Keratinocyte (primary cell): ENCODE data around the gene CCER1. TPM values are rescaled to one million over a fixed set of nuclear protein-coding genes. Genes with fewer than 3 reads are reported as not detected.

Experiments used
- DNase-seq: peaks from one replicate; pipeline ENCODE4 v3.0.0-alpha.2; 2011; ENCODE audit warnings: low read depth, missing footprints, low spot score
- FAIRE-seq: peaks from 2 replicates; lab custom pipeline; 2011; peaks lifted over from hg19 to GRCh38; lab: Jason Lieb, UNC
- H2AFZ ChIP-seq: 2 replicates; pipeline ENCODE4 v1.6.0; 2012; ENCODE audit warnings: low read length, control low read depth, inconsistent platforms; ENCODE audit not compliant: control insufficient read depth
- H3K27ac ChIP-seq: 2 replicates; pipeline ENCODE4 v1.5.1; 2011; ENCODE audit warnings: low read length; ENCODE audit not compliant: control insufficient read depth, insufficient read depth
- H3K27me3 ChIP-seq: 3 replicates; pipeline ENCODE4 v1.6.0; 2011; ENCODE audit warnings: low read length; ENCODE audit not compliant: control insufficient read depth, insufficient read depth; ENCODE audit errors: extremely low read depth
- H3K36me3 ChIP-seq, 2 experiments: 2 replicates in 1 of 2; 3 replicates in 1 of 2; pipeline ENCODE4 v1.5.1; 2011; ENCODE audit warnings: low read length in 2 of 2, mild to moderate bottlenecking in 1 of 2; ENCODE audit not compliant: control insufficient read depth in 2 of 2, insufficient read depth in 2 of 2; ENCODE audit errors: extremely low read depth in 1 of 2
- H3K4me1 ChIP-seq: 3 replicates; pipeline ENCODE4 v1.5.1; 2011; ENCODE audit warnings: low read length; ENCODE audit not compliant: control insufficient read depth, insufficient read depth; ENCODE audit errors: extremely low read depth
- H3K4me2 ChIP-seq: 3 replicates; pipeline ENCODE4 v1.6.0; 2011; ENCODE audit warnings: low read depth, low read length; ENCODE audit not compliant: control insufficient read depth, insufficient read depth; ENCODE audit errors: extremely low read depth
- H3K4me3 ChIP-seq, 3 experiments: fragments of 200-600 bp in 1 of 3; sonication (generic) in 1 of 3; 2 replicates in 2 of 3; 3 replicates in 1 of 3; pipeline ENCODE4 v1.5.1; 2011 to 2016; ENCODE audit warnings: low read length in 3 of 3, mild to moderate bottlenecking in 3 of 3, control low read depth in 2 of 3, inconsistent platforms in 1 of 3, low read depth in 1 of 3, mixed read lengths in 1 of 3, mixed run types in 1 of 3, moderate library complexity in 1 of 3; ENCODE audit not compliant: control insufficient read depth in 2 of 3, insufficient read depth in 2 of 3; ENCODE audit errors: extremely low read depth in 1 of 3
- H3K79me2 ChIP-seq: 2 replicates; pipeline ENCODE4 v1.6.0; 2012; ENCODE audit warnings: low read length; ENCODE audit not compliant: control insufficient read depth, insufficient read depth
- H3K9ac ChIP-seq: 3 replicates; pipeline ENCODE4 v1.6.0; 2011; ENCODE audit warnings: low read length; ENCODE audit not compliant: control insufficient read depth, insufficient read depth; ENCODE audit errors: extremely low read depth
- H3K9me1 ChIP-seq: 3 replicates; pipeline ENCODE4 v1.6.0; 2011; ENCODE audit warnings: low read length; ENCODE audit not compliant: control insufficient read depth, insufficient read depth; ENCODE audit errors: extremely low read depth
- H3K9me3 ChIP-seq: 2 replicates; pipeline ENCODE4 v1.5.1; 2012; ENCODE audit warnings: low read depth, low read length; ENCODE audit not compliant: control insufficient read depth
- H4K20me1 ChIP-seq: 3 replicates; pipeline ENCODE4 v1.6.0; 2011; ENCODE audit warnings: low read length; ENCODE audit not compliant: control insufficient read depth, insufficient read depth; ENCODE audit errors: extremely low read depth
- EZH2 ChIP-seq: IDR thresholded peaks from one replicate; pipeline ENCODE4 v1.6.1; 2012; ENCODE audit warnings: inconsistent platforms, mild to moderate bottlenecking, low read length, moderate library complexity
- dilution Hi-C: fragments of 300-500 bp; cut with MboI; formaldehyde crosslinking; loops from one replicate; pipeline ENCODE4 v1.7.0; 2020; ENCODE audit warnings: low sequenced_read_pairs; ENCODE audit not compliant: extremely low pct_ligation_motif_present
- polyA plus RNA-seq, 5 experiments: library from polyadenylated mRNA; depleted of rRNA in 3 of 5; stranded (reverse) in 3 of 5; stranded (forward) in 1 of 5; unstranded in 1 of 5; fragments of >200 nt; gene quantifications; 1 replicate in 1 of 5; 2 replicates in 3 of 5; 3 replicates in 1 of 5; pipeline versions ENCODE4 v1.2.1 to v1.2.3, GENCODE V29; 2011 to 2012; ENCODE audit warnings: missing spikeins in 2 of 5, low read depth in 1 of 5, low replicate concordance in 1 of 5
- TF ChIP-seq, protein P1 (sequence below), 3 experiments: IDR thresholded peaks in 1 of 3; conservative IDR thresholded peaks in 1 of 3; optimal IDR thresholded peaks in 1 of 3; 2 replicates in 2 of 3; 3 replicates in 1 of 3; pipeline versions ENCODE3 to v1.5.1; 2011; ENCODE audit warnings: low read length in 3 of 3, mild to moderate bottlenecking in 3 of 3, moderate library complexity in 2 of 3, control low read depth in 1 of 3, inconsistent platforms in 1 of 3; ENCODE audit not compliant: insufficient read depth in 2 of 3; ENCODE audit errors: extremely low read depth in 1 of 3

The CCER1 gene
- polyA plus RNA-seq, 1 donor (not counting 4 experiments of a cell fraction or from before 2014, with no cell fraction given): not detected

DNA sequence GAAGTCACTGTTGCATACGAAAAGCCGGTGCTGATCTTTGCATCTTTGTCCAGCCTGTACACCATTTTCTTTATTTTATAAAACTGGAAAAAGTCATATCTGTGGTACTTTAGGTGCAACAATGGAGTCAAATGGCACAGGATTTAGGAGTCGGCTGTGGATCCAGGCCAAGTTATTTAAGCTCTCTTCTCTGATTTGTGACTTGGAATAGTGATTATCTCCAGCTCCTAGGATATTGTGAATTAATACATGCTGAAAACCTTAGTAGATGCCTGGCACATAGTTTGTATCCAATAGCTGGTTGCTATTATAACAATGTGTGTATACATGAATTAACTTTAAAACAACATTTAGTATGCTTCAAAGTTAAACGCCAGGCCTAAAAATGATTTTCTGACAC, 6.2 kb upstream of the CCER1 start:
- H4K20me1 ChIP-seq: no peaks in the 10 kb centered on the region
- no peak overlapping the region for H2AFZ ChIP-seq
- no peak overlapping the region for H3K4me3 ChIP-seq
- no peaks in the 10 kb centered on the region for H3K79me2 ChIP-seq
- no peaks in the 10 kb centered on the region for H3K9me3 ChIP-seq
- no peaks in the 10 kb centered on the region for H3K9me1 ChIP-seq
- FAIRE-seq: no peak
- H3K27ac ChIP-seq: no peak overlapping the region
- H3K9ac ChIP-seq: no peak overlapping the region
- no peaks in the 10 kb centered on the region for H3K36me3 ChIP-seq
- DNase-seq: no peak
- H3K27me3 ChIP-seq: no peaks in the 10 kb centered on the region
- H3K4me1 ChIP-seq: no peaks in the 10 kb centered on the region
- no peak overlapping the region for H3K4me2 ChIP-seq
- TF ChIP-seq EZH2: no peak
- TF ChIP-seq, protein P1, sequence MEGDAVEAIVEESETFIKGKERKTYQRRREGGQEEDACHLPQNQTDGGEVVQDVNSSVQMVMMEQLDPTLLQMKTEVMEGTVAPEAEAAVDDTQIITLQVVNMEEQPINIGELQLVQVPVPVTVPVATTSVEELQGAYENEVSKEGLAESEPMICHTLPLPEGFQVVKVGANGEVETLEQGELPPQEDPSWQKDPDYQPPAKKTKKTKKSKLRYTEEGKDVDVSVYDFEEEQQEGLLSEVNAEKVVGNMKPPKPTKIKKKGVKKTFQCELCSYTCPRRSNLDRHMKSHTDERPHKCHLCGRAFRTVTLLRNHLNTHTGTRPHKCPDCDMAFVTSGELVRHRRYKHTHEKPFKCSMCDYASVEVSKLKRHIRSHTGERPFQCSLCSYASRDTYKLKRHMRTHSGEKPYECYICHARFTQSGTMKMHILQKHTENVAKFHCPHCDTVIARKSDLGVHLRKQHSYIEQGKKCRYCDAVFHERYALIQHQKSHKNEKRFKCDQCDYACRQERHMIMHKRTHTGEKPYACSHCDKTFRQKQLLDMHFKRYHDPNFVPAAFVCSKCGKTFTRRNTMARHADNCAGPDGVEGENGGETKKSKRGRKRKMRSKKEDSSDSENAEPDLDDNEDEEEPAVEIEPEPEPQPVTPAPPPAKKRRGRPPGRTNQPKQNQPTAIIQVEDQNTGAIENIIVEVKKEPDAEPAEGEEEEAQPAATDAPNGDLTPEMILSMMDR (optimal IDR thresholded peaks at IDR 0.05 in 1 of 3, IDR thresholded peaks at IDR 0.05 in 1 of 3, conservative IDR thresholded peaks at IDR 0.05 in 1 of 3; ENCODE audit: extremely low read depth in 1 of 3, insufficient read depth in 2 of 3, low read length in 3 of 3): no peak
- dilution Hi-C loops: no loop called here

DNA sequence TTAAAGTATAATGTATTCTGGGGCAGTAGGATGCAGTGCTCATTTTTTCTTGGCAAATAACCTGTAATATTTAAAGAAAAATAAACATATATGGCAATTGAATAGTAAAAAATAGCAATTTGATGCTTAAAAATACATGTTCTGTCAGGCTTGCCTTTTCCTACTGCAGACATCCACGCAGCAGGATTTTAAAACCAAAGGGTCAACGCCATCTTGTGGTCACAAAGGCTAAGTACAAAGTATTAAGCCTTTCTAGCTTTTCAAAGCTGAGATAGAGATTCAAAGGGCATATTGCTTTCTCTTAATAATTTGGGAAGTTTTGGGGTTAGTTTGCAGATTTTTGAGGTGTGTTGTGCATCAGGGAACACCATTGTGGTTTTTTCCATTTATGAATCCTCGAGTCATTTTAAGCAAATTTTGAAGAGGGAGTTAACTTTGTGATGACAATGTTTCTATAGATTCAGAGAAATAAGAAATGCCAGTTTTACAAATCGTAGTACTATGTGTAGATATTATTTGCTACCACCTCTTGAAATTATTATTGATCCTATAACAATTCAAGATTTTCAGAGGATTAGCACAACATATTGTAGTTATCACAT, 4.7 kb upstream of the CCER1 start:
- no peaks in the 10 kb centered on the region for H3K36me3 ChIP-seq
- no peaks in the 10 kb centered on the region for H3K9me1 ChIP-seq
- no peak overlapping the region for H3K4me3 ChIP-seq
- no peak for TF ChIP-seq EZH2
- TF ChIP-seq, protein P1 (optimal IDR thresholded peaks at IDR 0.05 in 1 of 3, IDR thresholded peaks at IDR 0.05 in 1 of 3, conservative IDR thresholded peaks at IDR 0.05 in 1 of 3; ENCODE audit: extremely low read depth in 1 of 3, insufficient read depth in 2 of 3, low read length in 3 of 3): peak; percentile 61 to 68 (median 62)
- no peak for DNase-seq
- H3K4me1 ChIP-seq: no peaks in the 10 kb centered on the region
- no peak overlapping the region for H3K27ac ChIP-seq
- no peaks in the 10 kb centered on the region for H3K27me3 ChIP-seq
- no peak overlapping the region for H2AFZ ChIP-seq
- no peak overlapping the region for H3K4me2 ChIP-seq
- H4K20me1 ChIP-seq: no peaks in the 10 kb centered on the region
- no peaks in the 10 kb centered on the region for H3K79me2 ChIP-seq
- dilution Hi-C loops: no loop called here
- H3K9me3 ChIP-seq: no peaks in the 10 kb centered on the region
- FAIRE-seq: no peak
- no peak overlapping the region for H3K9ac ChIP-seq
